ENCODE results near the gene TFCP2L1.

TFCP2L1 gene

GRCh38 chr2:121175326-121175725 lies 109.7 kb downstream of the TFCP2L1 start:
- DNase-seq (ENCODE audit: low read depth, low spot score) = no peak

DNA sequence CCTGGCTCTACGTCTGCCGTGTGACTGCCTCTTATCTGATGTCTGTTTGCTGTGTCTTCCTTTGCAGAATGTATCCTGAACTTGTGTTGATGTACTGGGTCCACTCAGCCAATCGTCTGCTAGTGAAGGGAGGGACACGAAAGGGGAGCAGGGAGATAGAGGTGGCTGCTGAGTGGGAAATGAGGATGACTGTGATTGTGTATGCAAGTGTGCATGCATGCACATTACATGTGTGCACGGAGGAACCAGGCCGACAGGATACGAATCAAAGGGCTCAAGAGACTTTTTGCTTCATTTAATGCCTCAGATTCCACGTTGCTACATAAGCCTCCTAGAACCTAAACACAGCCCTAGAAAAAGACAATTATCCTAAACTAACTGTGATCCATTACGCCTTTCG lies 111.2 kb downstream of the TFCP2L1 start:
- no peak for DNase-seq (ENCODE audit: low read depth, low spot score)

- peak; percentile 71 for DNase-seq (ENCODE audit: low read depth, low spot score)
Measured at GRCh38 chr2:121173112-121173511, 111.9 kb downstream of the TFCP2L1 start.

DNA sequence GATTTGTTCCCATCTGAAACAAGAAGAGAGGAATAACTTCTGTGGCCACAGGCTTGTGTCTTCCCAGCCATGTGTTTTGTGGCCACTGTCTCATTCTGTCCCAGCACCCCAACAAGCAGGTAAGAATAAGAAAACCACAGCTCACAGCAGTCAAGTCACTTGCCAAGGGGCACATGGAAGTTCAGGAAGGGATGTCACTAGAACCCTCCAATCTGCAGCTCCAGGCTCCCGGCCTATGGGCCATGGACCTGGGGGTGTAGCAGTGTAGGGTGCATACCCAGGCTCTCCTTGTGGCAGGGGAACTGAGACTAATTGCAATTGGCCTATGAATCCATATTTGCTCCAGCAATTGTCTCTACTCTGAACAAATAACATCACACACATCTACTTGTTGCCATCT lies 112.5 kb downstream of the TFCP2L1 start:
- no peak for DNase-seq (ENCODE audit: low read depth, low spot score)

- DNase-seq (ENCODE audit: low read depth, low spot score) = no peak
Measured at GRCh38 chr2:121171625-121172119, 113.3 kb downstream of the TFCP2L1 start.

- DNase-seq (ENCODE audit: low read depth, low spot score) = no peak
Measured at GRCh38 chr2:121170577-121170976, 114.4 kb downstream of the TFCP2L1 start.

DNA sequence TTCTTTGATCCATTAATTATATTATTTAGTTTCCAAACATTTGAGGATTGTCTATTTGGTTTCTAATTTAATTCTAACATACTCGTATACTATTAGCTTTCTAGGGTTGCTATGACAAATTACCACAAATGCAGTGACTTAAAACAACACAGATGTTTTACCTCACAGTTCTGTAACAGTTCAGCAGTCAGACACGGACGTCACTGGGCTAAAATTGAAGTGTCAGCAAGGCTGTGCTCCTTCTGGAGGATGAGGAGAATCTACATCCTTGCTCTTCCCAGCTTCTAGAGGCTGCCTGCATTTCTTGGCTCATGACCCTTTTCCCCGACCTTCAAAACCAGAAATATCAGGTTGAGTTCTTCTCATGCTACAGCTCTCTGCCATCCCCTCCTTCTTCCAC lies 117.6 kb downstream of the TFCP2L1 start:
- no peak for DNase-seq (ENCODE audit: low read depth, low spot score)

Measured in astrocyte of the hippocampus (primary cell).